GM18519 (cell line): Measurements from ENCODE around the gene PCDHGB6.
"Not testable (repeated sequence)": the region's sequence is repeated elsewhere in the genome, so short reads cannot be mapped to it uniquely, and the experiment has no call there.

Experiments
- ATAC-seq: cut with Tn5 transposase; IDR thresholded peaks from one replicate; pipeline ENCODE4 v1.9.1; 2021; ENCODE audit warnings: mild to moderate bottlenecking, moderate library complexity; ENCODE audit not compliant: unreplicated experiment, low FRiP score

PCDHGB6 gene

GRCh38 chr5:141387557-141388311 lies 20.1 kb upstream of the PCDHGB6 start, which contains the start of gene PCDHGB4:
Gene PCDHGB4 (plus strand): TSS chr5:141387698. CDS start chr5:141387885, 187 bp downstream.
- ATAC-seq = not testable (repeated sequence)

GRCh38 chr5:141388661-141389060 lies 19.2 kb upstream of the PCDHGB6 start:
- ATAC-seq = no peak

- no peak for ATAC-seq
These were observed 18.4 kb upstream of the PCDHGB6 start for GRCh38 chr5:141389153-141390042.

- ATAC-seq = no peak
These were observed 15.2 kb upstream of the PCDHGB6 start, which contains the start of gene PCDHGA8 for GRCh38 chr5:141392429-141393198. Gene PCDHGA8 (plus strand): TSS chr5:141392633. CDS start chr5:141392814, 181 bp downstream.

GRCh38 chr5:141393267-141393666 lies 14.6 kb upstream of the PCDHGB6 start:
- ATAC-seq = no peak

GRCh38 chr5:141394401-141395187 lies 13.2 kb upstream of the PCDHGB6 start:
- ATAC-seq = not testable (repeated sequence)

- ATAC-seq = peak; percentile 92
These were observed 9.9 kb upstream of the PCDHGB6 start, which contains the start of gene PCDHGB5 for GRCh38 chr5:141397756-141398551. Gene PCDHGB5 (plus strand): TSS chr5:141397947. CDS start chr5:141398128, 181 bp downstream.

GRCh38 chr5:141398608-141399007 lies 9.2 kb upstream of the PCDHGB6 start:
- no peak for ATAC-seq

GRCh38 chr5:141399555-141400258 lies 8.1 kb upstream of the PCDHGB6 start:
- no peak for ATAC-seq

GRCh38 chr5:141402553-141403243 lies 5.1 kb upstream of the PCDHGB6 start, which contains the start of gene PCDHGA9:
Gene PCDHGA9 (plus strand): TSS chr5:141402778. CDS start chr5:141402953, 175 bp downstream.
- no peak for ATAC-seq

- no peak for ATAC-seq
These were observed 4.4 kb upstream of the PCDHGB6 start for GRCh38 chr5:141403387-141403786.

- ATAC-seq = no peak
These were observed 1.9 kb downstream of the PCDHGB6 start for GRCh38 chr5:141409598-141410306.

GRCh38 chr5:141411575-141411974 lies 3.8 kb downstream of the PCDHGB6 start:
- ATAC-seq = no peak

GRCh38 chr5:141412854-141413539 lies 5.2 kb downstream of the PCDHGB6 start, which contains the start of gene PCDHGA10:
Gene PCDHGA10 (plus strand): TSS chr5:141412987. CDS start chr5:141413176, 189 bp downstream.
- ATAC-seq = peak; percentile 74

- ATAC-seq = no peak
These were observed 5.8 kb downstream of the PCDHGB6 start for GRCh38 chr5:141413540-141414069.
